Stimulated activated memory B cell treated with anti-CD40 and anti-IgM and Interleukin-4, amounts not matched to agents 10 μg/mL and 1 μg/mL and 100 μg/mL, for 72 hours (primary cell): Measurements from ENCODE around the gene SCCPDH.
"Not testable (repeated sequence)": the region's sequence is repeated elsewhere in the genome, so short reads cannot be mapped to it uniquely, and the experiment has no call there.

ENCODE experiments used
- ATAC-seq: fragments of 150-1000 bp; cut with Tn5 transposase; 2 replicates; pipeline ENCODE4 v1.10.0; 2021
- H3K27ac Mint-ChIP-seq: one replicate; pipeline ENCODE4 v1.8.0; 2022; ENCODE audit warnings: mild to moderate bottlenecking, mixed read lengths
- H3K27me3 Mint-ChIP-seq: one replicate; pipeline ENCODE4 v1.8.0; 2022; ENCODE audit warnings: mixed read lengths
- H3K36me3 Mint-ChIP-seq: one replicate; pipeline ENCODE4 v1.8.0; 2022; ENCODE audit warnings: mixed read lengths
- H3K4me1 Mint-ChIP-seq: one replicate; pipeline ENCODE4 v1.8.0; 2022; ENCODE audit warnings: mixed read lengths
- H3K4me3 Mint-ChIP-seq: one replicate; pipeline ENCODE4 v1.8.0; 2022; ENCODE audit warnings: mild to moderate bottlenecking, moderate library complexity, mixed read lengths
- H3K9me3 Mint-ChIP-seq: one replicate; pipeline ENCODE4 v1.8.0; 2022; ENCODE audit warnings: mixed read lengths

SCCPDH gene

GRCh38 chr1:246726255-246726679 lies 2.1 kb downstream of the SCCPDH start:
- peaks cover 19% of the 10 kb centered on the region for H3K9me3 Mint-ChIP-seq
- peaks cover 46% of the 10 kb centered on the region for H3K36me3 Mint-ChIP-seq
- H3K27ac Mint-ChIP-seq = no peak overlapping the region
- H3K4me3 Mint-ChIP-seq = no peak overlapping the region
- no peak for ATAC-seq
- H3K27me3 Mint-ChIP-seq = no peaks in the 10 kb centered on the region
- peaks cover 13% of the 10 kb centered on the region for H3K4me1 Mint-ChIP-seq

GRCh38 chr1:246726881-246727280 lies 2.7 kb downstream of the SCCPDH start:
- H3K36me3 Mint-ChIP-seq = peaks cover 52% of the 10 kb centered on the region
- ATAC-seq = no peak
- H3K27ac Mint-ChIP-seq = no peak overlapping the region
- peaks cover 13% of the 10 kb centered on the region for H3K4me1 Mint-ChIP-seq
- no peaks in the 10 kb centered on the region for H3K27me3 Mint-ChIP-seq
- H3K9me3 Mint-ChIP-seq = peaks cover 21% of the 10 kb centered on the region
- no peak overlapping the region for H3K4me3 Mint-ChIP-seq

- peaks cover 57% of the 10 kb centered on the region for H3K36me3 Mint-ChIP-seq
- peaks cover 13% of the 10 kb centered on the region for H3K4me1 Mint-ChIP-seq
- no peak overlapping the region for H3K27ac Mint-ChIP-seq
- peaks cover 21% of the 10 kb centered on the region for H3K9me3 Mint-ChIP-seq
- H3K4me3 Mint-ChIP-seq = no peak overlapping the region
- ATAC-seq = no peak
- no peaks in the 10 kb centered on the region for H3K27me3 Mint-ChIP-seq
Measured at GRCh38 chr1:246727594-246727993, 3.4 kb downstream of the SCCPDH start.

DNA sequence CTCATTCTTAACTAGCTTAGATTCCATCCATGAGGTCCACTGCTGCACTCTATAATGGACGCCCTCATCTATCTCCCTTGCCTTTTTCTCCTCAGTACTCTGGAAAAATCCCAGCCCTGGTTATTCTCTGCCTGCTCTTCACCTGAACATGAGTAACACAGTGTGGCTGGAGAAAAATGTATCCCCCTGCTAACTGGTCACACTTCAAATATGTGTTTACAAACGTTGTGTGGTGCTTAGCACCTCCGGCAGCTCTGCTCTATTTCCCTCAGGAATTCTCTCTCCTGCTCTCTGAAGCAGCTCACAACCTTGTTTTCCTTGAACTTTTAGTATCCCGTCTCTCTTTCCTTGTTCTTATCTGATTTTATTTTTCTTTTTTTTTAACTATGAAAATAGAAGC lies 4.1 kb downstream of the SCCPDH start:
- peaks cover 21% of the 10 kb centered on the region for H3K9me3 Mint-ChIP-seq
- H3K4me1 Mint-ChIP-seq = peaks cover 13% of the 10 kb centered on the region
- peaks cover 59% of the 10 kb centered on the region for H3K36me3 Mint-ChIP-seq
- H3K27me3 Mint-ChIP-seq = no peaks in the 10 kb centered on the region
- H3K27ac Mint-ChIP-seq = no peak overlapping the region
- ATAC-seq = no peak
- H3K4me3 Mint-ChIP-seq = no peak overlapping the region

- H3K4me3 Mint-ChIP-seq, H3K4me1 Mint-ChIP-seq, H3K27ac Mint-ChIP-seq, ATAC-seq, H3K27me3 Mint-ChIP-seq: not testable (repeated sequence)
- Mint-ChIP-seq H3K9me3 (peaks cover 21% of the 10 kb centered on the region), H3K36me3 (peaks cover 66% of the 10 kb centered on the region)
Measured at GRCh38 chr1:246729040-246729439, 4.8 kb downstream of the SCCPDH start.

- peaks cover 78% of the 10 kb centered on the region for H3K36me3 Mint-ChIP-seq
- no peaks in the 10 kb centered on the region for H3K27me3 Mint-ChIP-seq
- no peak overlapping the region for H3K27ac Mint-ChIP-seq
- no peaks in the 10 kb centered on the region for H3K4me1 Mint-ChIP-seq
- H3K4me3 Mint-ChIP-seq = no peak overlapping the region
- H3K9me3 Mint-ChIP-seq = peaks cover 21% of the 10 kb centered on the region
- no peak for ATAC-seq
Measured at GRCh38 chr1:246730839-246731238, 6.6 kb downstream of the SCCPDH start.

DNA sequence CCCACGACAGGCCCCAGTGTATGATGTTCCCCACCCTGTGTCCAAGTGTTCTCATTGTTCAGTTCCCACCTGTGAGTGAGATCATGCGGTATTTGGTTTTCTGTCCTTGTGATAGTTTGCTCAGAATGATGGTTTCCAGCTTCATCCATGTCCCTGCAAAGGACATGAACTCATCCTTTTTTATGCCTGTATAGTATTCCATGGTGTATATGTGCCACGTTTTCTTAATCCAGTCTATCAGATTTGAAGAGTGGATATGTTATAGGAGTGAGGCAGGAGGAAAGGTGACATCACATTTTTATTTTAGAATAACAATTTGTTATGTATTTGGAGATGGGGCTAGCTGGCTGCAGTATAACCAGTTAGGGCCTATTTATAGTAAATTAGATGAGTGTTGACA lies 7.7 kb downstream of the SCCPDH start:
- H3K4me1 Mint-ChIP-seq, H3K27me3 Mint-ChIP-seq, H3K27ac Mint-ChIP-seq, ATAC-seq, H3K4me3 Mint-ChIP-seq: not testable (repeated sequence)
- H3K9me3 Mint-ChIP-seq = peaks cover 21% of the 10 kb centered on the region
- peaks cover 85% of the 10 kb centered on the region for H3K36me3 Mint-ChIP-seq

- H3K9me3 Mint-ChIP-seq = peaks cover 11% of the 10 kb centered on the region
- no peaks in the 10 kb centered on the region for H3K4me1 Mint-ChIP-seq
- no peak for ATAC-seq
- no peak overlapping the region for H3K4me3 Mint-ChIP-seq
- H3K27me3 Mint-ChIP-seq = no peaks in the 10 kb centered on the region
- peaks cover 72% of the 10 kb centered on the region for H3K36me3 Mint-ChIP-seq
- H3K27ac Mint-ChIP-seq = no peak overlapping the region
Measured at GRCh38 chr1:246733704-246734103, 9.5 kb downstream of the SCCPDH start.

GRCh38 chr1:246734866-246735265 lies 10.7 kb downstream of the SCCPDH start:
- Mint-ChIP-seq H3K27me3 (no peaks in the 10 kb centered on the region), H3K4me1 (no peaks in the 10 kb centered on the region), H3K9me3 (peaks cover 10% of the 10 kb centered on the region), H3K4me3 (no peak overlapping the region), H3K27ac (no peak overlapping the region), H3K36me3 (peaks cover 69% of the 10 kb centered on the region)
- ATAC-seq = no peak

- H3K36me3 Mint-ChIP-seq = peaks cover 62% of the 10 kb centered on the region
- no peaks in the 10 kb centered on the region for H3K4me1 Mint-ChIP-seq
- H3K9me3 Mint-ChIP-seq = peaks cover 6% of the 10 kb centered on the region
- ATAC-seq = no peak
- no peaks in the 10 kb centered on the region for H3K27me3 Mint-ChIP-seq
- H3K4me3 Mint-ChIP-seq = no peak overlapping the region
- H3K27ac Mint-ChIP-seq = no peak overlapping the region
Measured at GRCh38 chr1:246735735-246736134, 11.5 kb downstream of the SCCPDH start.

DNA sequence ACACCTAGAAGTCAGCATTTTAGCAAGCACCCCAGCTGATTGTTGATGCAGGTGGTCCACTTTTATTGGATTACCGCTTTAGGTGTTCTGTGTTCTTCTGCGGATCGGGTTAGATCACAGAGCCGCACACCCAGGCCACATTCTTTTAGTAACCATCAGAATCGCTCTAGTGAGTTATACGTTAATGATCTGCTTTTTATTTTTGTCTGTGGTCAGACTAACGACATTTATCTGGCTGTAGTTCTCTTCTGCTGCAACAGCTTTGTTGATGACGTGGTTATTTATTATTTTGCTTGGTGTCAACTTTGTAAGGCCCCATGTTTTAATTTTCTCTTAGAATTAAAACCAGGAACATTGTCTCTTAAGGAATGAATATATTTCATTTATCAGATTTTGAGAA lies 18.2 kb downstream of the SCCPDH start:
- peaks cover 11% of the 10 kb centered on the region for H3K9me3 Mint-ChIP-seq
- peaks cover 64% of the 10 kb centered on the region for H3K36me3 Mint-ChIP-seq
- no peak overlapping the region for H3K27ac Mint-ChIP-seq
- no peak for ATAC-seq
- H3K27me3 Mint-ChIP-seq = no peaks in the 10 kb centered on the region
- no peak overlapping the region for H3K4me3 Mint-ChIP-seq
- H3K4me1 Mint-ChIP-seq = no peaks in the 10 kb centered on the region

DNA sequence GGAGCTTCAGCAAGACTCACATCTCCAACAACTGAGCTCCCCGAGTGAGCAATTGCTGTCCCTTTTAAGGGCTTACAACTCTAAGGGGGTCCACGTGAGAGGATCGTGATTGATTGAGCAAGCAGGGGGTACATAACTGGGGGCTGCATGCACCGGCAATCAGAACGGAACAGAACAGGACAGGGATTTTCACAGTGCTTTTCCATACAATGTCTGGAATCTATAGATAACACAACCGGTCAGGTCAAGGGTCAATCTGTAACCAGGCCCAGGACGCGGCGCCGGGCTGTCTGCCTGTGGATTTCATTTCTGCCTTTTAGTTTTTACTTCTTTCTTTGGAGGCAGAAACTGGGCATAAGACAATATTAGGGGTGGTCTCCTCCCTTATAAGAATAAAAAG lies 21.9 kb downstream of the SCCPDH start:
- not testable (repeated sequence) for H3K27me3 Mint-ChIP-seq, ATAC-seq, H3K4me3 Mint-ChIP-seq, H3K4me1 Mint-ChIP-seq, H3K27ac Mint-ChIP-seq
- Mint-ChIP-seq H3K9me3 (peaks cover 11% of the 10 kb centered on the region), H3K36me3 (peaks cover 53% of the 10 kb centered on the region)

GRCh38 chr1:246748006-246748405 lies 23.8 kb downstream of the SCCPDH start:
- H3K27ac Mint-ChIP-seq = no peak overlapping the region
- no peaks in the 10 kb centered on the region for H3K27me3 Mint-ChIP-seq
- no peak for ATAC-seq
- H3K4me1 Mint-ChIP-seq = no peaks in the 10 kb centered on the region
- H3K36me3 Mint-ChIP-seq = peaks cover 35% of the 10 kb centered on the region
- H3K9me3 Mint-ChIP-seq = peaks cover 8% of the 10 kb centered on the region
- H3K4me3 Mint-ChIP-seq = no peak overlapping the region

DNA sequence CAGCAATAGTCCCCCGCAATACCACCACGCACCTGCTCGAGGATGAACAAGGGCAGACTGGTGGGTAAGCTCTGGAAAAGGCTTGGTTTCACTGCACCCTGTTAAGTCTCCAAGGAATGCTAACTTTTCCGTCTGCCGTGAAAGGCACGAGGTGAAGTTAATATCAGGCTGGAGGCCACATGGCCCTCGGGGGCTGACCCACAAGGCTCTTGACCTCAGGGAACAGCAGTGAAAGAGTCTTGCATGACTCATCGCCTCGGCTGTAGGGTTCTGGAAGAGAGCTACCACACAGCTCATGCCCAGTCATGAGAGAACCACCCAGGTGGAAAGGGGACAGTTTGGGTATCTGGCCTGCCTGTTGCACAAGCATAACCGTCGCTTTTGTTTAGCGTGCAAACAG lies 24.7 kb downstream of the SCCPDH start:
- Mint-ChIP-seq H3K27me3 (no peaks in the 10 kb centered on the region), H3K4me1 (no peaks in the 10 kb centered on the region), H3K9me3 (peaks cover 8% of the 10 kb centered on the region), H3K36me3 (peaks cover 26% of the 10 kb centered on the region), H3K27ac (no peak overlapping the region), H3K4me3 (no peak overlapping the region)
- ATAC-seq = no peak

DNA sequence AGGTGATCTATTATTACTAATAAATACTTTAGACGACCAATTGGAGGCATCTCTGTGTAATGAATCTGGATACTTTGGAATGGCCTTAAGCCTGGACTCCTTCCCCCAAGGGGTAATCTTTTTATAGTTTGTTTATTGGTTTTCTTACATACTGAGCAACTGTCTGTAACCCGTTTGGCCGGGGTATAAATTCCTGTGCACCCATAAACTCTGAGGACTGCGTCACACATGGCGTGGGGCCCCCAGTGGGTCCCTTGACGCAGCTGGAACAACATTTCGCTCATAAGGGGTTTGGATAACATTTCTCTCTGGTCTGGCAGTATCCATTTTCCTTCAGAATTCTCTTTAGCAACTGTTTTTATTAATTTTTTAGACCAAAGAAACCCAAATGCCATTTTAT lies 26.5 kb downstream of the SCCPDH start:
- Mint-ChIP-seq H3K4me3 (no peak overlapping the region), H3K27ac (no peak overlapping the region), H3K4me1 (no peaks in the 10 kb centered on the region), H3K27me3 (no peaks in the 10 kb centered on the region), H3K36me3 (peaks cover 13% of the 10 kb centered on the region), H3K9me3 (peaks cover 4% of the 10 kb centered on the region)
- ATAC-seq = no peak

- Mint-ChIP-seq H3K9me3 (no peaks in the 10 kb centered on the region), H3K4me3 (no peak overlapping the region), H3K27ac (no peak overlapping the region), H3K4me1 (peaks cover 3% of the 10 kb centered on the region), H3K36me3 (no peaks in the 10 kb centered on the region), H3K27me3 (no peaks in the 10 kb centered on the region)
- ATAC-seq = peak; percentile 72
Measured at GRCh38 chr1:246753670-246754535, 29.7 kb downstream of the SCCPDH start.
